Keratinocyte (primary cell): ENCODE results near the gene LMO7. TPM values are rescaled to one million over a fixed set of nuclear protein-coding genes. Genes with fewer than 3 reads are reported as not detected.

Experiments used
- DNase-seq: peaks from one replicate; pipeline ENCODE4 v3.0.0-alpha.2; 2011; ENCODE audit warnings: low read depth, missing footprints, low spot score
- FAIRE-seq: peaks from 2 replicates; lab custom pipeline; 2011; peaks lifted over from hg19 to GRCh38; lab: Jason Lieb, UNC
- H2AFZ ChIP-seq: 2 replicates; pipeline ENCODE4 v1.6.0; 2012; ENCODE audit warnings: low read length, control low read depth, inconsistent platforms; ENCODE audit not compliant: control insufficient read depth
- H3K27ac ChIP-seq: 2 replicates; pipeline ENCODE4 v1.5.1; 2011; ENCODE audit warnings: low read length; ENCODE audit not compliant: control insufficient read depth, insufficient read depth
- H3K27me3 ChIP-seq: 3 replicates; pipeline ENCODE4 v1.6.0; 2011; ENCODE audit warnings: low read length; ENCODE audit not compliant: control insufficient read depth, insufficient read depth; ENCODE audit errors: extremely low read depth
- H3K36me3 ChIP-seq, 2 experiments: 2 replicates in 1 of 2; 3 replicates in 1 of 2; pipeline ENCODE4 v1.5.1; 2011; ENCODE audit warnings: low read length in 2 of 2, mild to moderate bottlenecking in 1 of 2; ENCODE audit not compliant: control insufficient read depth in 2 of 2, insufficient read depth in 2 of 2; ENCODE audit errors: extremely low read depth in 1 of 2
- H3K4me1 ChIP-seq: 3 replicates; pipeline ENCODE4 v1.5.1; 2011; ENCODE audit warnings: low read length; ENCODE audit not compliant: control insufficient read depth, insufficient read depth; ENCODE audit errors: extremely low read depth
- H3K4me2 ChIP-seq: 3 replicates; pipeline ENCODE4 v1.6.0; 2011; ENCODE audit warnings: low read depth, low read length; ENCODE audit not compliant: control insufficient read depth, insufficient read depth; ENCODE audit errors: extremely low read depth
- H3K4me3 ChIP-seq, 3 experiments: fragments of 200-600 bp in 1 of 3; sonication (generic) in 1 of 3; 2 replicates in 2 of 3; 3 replicates in 1 of 3; pipeline ENCODE4 v1.5.1; 2011 to 2016; ENCODE audit warnings: low read length in 3 of 3, mild to moderate bottlenecking in 3 of 3, control low read depth in 2 of 3, inconsistent platforms in 1 of 3, low read depth in 1 of 3, mixed read lengths in 1 of 3, mixed run types in 1 of 3, moderate library complexity in 1 of 3; ENCODE audit not compliant: control insufficient read depth in 2 of 3, insufficient read depth in 2 of 3; ENCODE audit errors: extremely low read depth in 1 of 3
- H3K79me2 ChIP-seq: 2 replicates; pipeline ENCODE4 v1.6.0; 2012; ENCODE audit warnings: low read length; ENCODE audit not compliant: control insufficient read depth, insufficient read depth
- H3K9ac ChIP-seq: 3 replicates; pipeline ENCODE4 v1.6.0; 2011; ENCODE audit warnings: low read length; ENCODE audit not compliant: control insufficient read depth, insufficient read depth; ENCODE audit errors: extremely low read depth
- H3K9me1 ChIP-seq: 3 replicates; pipeline ENCODE4 v1.6.0; 2011; ENCODE audit warnings: low read length; ENCODE audit not compliant: control insufficient read depth, insufficient read depth; ENCODE audit errors: extremely low read depth
- H3K9me3 ChIP-seq: 2 replicates; pipeline ENCODE4 v1.5.1; 2012; ENCODE audit warnings: low read depth, low read length; ENCODE audit not compliant: control insufficient read depth
- H4K20me1 ChIP-seq: 3 replicates; pipeline ENCODE4 v1.6.0; 2011; ENCODE audit warnings: low read length; ENCODE audit not compliant: control insufficient read depth, insufficient read depth; ENCODE audit errors: extremely low read depth
- CTCF ChIP-seq, 3 experiments: IDR thresholded peaks in 1 of 3; conservative IDR thresholded peaks in 1 of 3; optimal IDR thresholded peaks in 1 of 3; 2 replicates in 2 of 3; 3 replicates in 1 of 3; pipeline versions ENCODE3 to v1.5.1; 2011; ENCODE audit warnings: low read length in 3 of 3, mild to moderate bottlenecking in 3 of 3, moderate library complexity in 2 of 3, control low read depth in 1 of 3, inconsistent platforms in 1 of 3; ENCODE audit not compliant: insufficient read depth in 2 of 3; ENCODE audit errors: extremely low read depth in 1 of 3
- EZH2 ChIP-seq: IDR thresholded peaks from one replicate; pipeline ENCODE4 v1.6.1; 2012; ENCODE audit warnings: inconsistent platforms, mild to moderate bottlenecking, low read length, moderate library complexity
- dilution Hi-C: fragments of 300-500 bp; cut with MboI; formaldehyde crosslinking; loops from one replicate; pipeline ENCODE4 v1.7.0; 2020; ENCODE audit warnings: low sequenced_read_pairs; ENCODE audit not compliant: extremely low pct_ligation_motif_present
- polyA plus RNA-seq, 5 experiments: library from polyadenylated mRNA; depleted of rRNA in 3 of 5; stranded (reverse) in 3 of 5; stranded (forward) in 1 of 5; unstranded in 1 of 5; fragments of >200 nt; gene quantifications; 1 replicate in 1 of 5; 2 replicates in 3 of 5; 3 replicates in 1 of 5; pipeline versions ENCODE4 v1.2.1 to v1.2.3, GENCODE V29; 2011 to 2012; ENCODE audit warnings: missing spikeins in 2 of 5, low read depth in 1 of 5, low replicate concordance in 1 of 5

The LMO7 gene
- polyA plus RNA-seq, 1 donor (not counting 4 experiments of a cell fraction or from before 2014, with no cell fraction given), result 8.9 TPM

- FAIRE-seq (no peak), DNase-seq (no peak)
- Histone ChIP-seq H3K4me3 (no peak overlapping the region), H3K9me3 (no peaks in the 10 kb centered on the region), H2AFZ (no peak overlapping the region), H4K20me1 (no peaks in the 10 kb centered on the region), H3K27ac (no peak overlapping the region), H3K27me3 (no peaks in the 10 kb centered on the region), H3K4me1 (no peaks in the 10 kb centered on the region), H3K9ac (no peak overlapping the region), H3K9me1 (no peaks in the 10 kb centered on the region), H3K36me3 (no peaks in the 10 kb centered on the region), H3K4me2 (no peak overlapping the region), H3K79me2 (no peaks in the 10 kb centered on the region)
- TF ChIP-seq CTCF (optimal IDR thresholded peaks at IDR 0.05 in 1 of 3, IDR thresholded peaks at IDR 0.05 in 1 of 3, conservative IDR thresholded peaks at IDR 0.05 in 1 of 3; ENCODE audit: extremely low read depth in 1 of 3, insufficient read depth in 2 of 3, low read length in 3 of 3) (no peak), EZH2 (no peak)
- dilution Hi-C loops, result no loop called here
Observed at GRCh38 chr13:75904012-75904411, 267.9 kb downstream of the LMO7 start.

GRCh38 chr13:75906315-75906714 is 270.2 kb downstream of the LMO7 start:
- H3K27ac ChIP-seq, result no peak overlapping the region
- H3K27me3 ChIP-seq, result no peaks in the 10 kb centered on the region
- FAIRE-seq (no peak), DNase-seq (no peak)
- no peaks in the 10 kb centered on the region for H3K9me1 ChIP-seq
- TF ChIP-seq EZH2 (no peak), CTCF (optimal IDR thresholded peaks at IDR 0.05 in 1 of 3, IDR thresholded peaks at IDR 0.05 in 1 of 3, conservative IDR thresholded peaks at IDR 0.05 in 1 of 3; ENCODE audit: extremely low read depth in 1 of 3, insufficient read depth in 2 of 3, low read length in 3 of 3) (peak in 1 of 3 experiments; percentile 4)
- no peak overlapping the region for H3K9ac ChIP-seq
- no peaks in the 10 kb centered on the region for H3K9me3 ChIP-seq
- no peaks in the 10 kb centered on the region for H3K4me1 ChIP-seq
- no peaks in the 10 kb centered on the region for H3K79me2 ChIP-seq
- H4K20me1 ChIP-seq, result no peaks in the 10 kb centered on the region
- no peak overlapping the region for H2AFZ ChIP-seq
- no peak overlapping the region for H3K4me2 ChIP-seq
- dilution Hi-C loops, result no loop called here
- no peaks in the 10 kb centered on the region for H3K36me3 ChIP-seq
- H3K4me3 ChIP-seq, result no peak overlapping the region
